NCI-H446 treated with DMSO at 0.1 percent for 48 hours (cell line): ENCODE measurements around the gene SNX18.

Source experiments
- DNase-seq: peaks from one replicate; lab custom pipeline; 2025; lab: John Stamatoyannopoulos, UW

Gene SNX18

DNA sequence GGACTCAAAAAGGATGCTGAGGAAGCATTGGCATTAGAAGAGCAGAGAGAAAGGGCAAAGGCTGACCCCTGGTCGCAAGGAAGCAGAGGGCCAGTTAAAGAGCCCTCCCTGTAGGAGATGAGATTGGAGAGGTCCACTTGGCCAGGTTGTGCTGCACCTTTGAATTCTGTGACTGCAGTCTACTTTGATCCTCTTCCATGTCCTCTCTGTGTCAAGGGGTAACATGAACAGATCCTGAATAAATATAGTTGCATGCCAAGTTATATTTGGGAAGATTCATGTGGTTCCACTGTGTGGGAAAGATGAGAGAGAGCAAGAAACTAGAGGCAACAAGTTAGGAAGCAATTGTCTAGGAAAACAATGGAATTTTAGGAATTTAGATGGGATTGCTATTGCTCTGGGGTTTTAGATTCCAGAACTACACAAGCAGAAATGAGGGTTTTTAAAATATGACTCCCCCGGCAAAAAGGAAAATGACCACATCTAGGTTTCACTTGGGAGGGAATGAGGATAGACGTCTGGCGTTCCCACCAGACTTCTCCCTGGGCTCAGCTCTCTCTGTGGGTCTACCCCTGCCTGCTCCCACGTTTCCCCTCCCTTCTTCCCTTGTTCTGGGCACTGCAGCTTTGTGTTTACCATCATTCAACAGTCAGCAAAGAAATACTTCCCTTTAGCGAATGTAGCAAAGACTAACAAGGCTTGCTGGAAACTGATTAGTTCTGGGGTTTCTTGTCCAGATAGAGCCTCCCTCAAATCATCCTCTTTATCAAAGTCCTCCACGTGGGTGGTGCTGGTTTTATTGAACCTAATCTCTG lies 63.6 kb downstream of the SNX18 start:
- no peak for DNase-seq

DNA sequence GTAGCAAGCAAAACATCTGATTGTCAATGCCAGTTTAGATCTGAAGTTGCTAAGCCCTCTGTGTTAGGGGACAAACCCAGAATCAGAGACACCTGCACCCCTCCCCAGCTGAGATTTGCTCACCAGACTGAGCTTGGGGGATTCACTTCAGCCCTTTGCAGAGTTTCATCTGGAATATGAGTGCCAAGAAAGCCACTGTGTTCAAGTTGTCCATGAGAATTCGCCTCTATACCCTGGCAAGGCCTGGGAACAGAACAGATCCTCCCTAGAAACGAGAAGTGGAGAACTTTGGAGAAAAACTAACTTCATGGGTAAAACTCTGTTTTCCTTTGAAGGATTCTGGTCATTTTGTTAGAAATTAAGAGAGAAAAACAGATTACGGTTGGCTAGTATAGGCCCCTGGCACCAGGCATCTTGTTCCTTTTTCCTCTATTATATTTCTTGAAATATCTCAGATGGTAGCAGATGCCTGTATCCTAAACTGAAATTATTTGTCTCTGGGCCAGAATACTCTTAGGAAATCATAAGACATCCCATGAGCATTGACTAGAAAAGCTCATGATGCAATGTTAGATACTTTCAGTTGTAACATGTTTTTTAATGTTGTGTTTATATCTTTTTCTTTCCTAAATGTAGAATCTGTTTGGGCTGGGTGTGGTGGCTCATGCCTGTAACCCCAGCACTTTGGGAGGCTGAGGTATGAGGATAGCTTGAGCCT lies 64.4 kb downstream of the SNX18 start:
- DNase-seq = no peak

DNA sequence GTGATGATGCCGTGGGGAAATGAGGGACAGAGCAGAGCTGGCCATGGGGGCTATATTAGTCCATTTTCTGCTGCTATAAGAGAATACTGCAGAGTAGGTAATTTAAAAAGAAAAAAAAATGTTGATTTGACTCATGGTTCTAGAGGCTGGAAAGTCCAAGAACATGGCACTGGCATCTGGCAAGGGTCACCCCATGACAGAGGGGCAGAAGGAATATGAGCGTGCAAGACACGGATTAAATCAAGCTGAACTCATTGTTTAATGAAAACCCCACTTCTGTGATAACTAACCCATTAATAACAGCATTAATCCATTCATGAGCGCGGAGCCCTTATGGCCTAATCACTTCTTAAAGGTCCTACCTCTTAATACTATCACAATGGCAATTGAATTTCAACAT lies 68.8 kb downstream of the SNX18 start:
- DNase-seq = no peak

GRCh38 chr5:54589786-54590185 lies 72.2 kb downstream of the SNX18 start:
- no peak for DNase-seq

DNA sequence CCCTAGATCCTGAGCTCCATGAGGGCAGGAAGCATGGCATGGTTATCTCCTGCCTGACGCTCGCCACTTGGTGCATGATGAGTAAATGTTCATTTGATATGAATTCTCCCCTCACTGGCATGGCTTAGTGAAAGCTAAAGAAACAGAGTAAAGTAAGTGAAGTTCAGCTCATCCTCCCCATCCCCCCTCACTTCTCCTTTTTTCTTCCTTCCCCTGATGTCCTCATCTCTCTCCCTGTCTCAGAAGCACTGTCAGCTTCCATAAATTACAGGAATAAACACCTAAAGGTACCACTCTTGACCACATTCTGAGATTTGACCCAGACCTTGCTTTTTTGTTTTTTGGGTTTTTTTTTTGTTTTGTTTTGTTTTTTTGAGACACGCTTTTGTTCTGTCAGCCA lies 73.3 kb downstream of the SNX18 start:
- DNase-seq = no peak

DNA sequence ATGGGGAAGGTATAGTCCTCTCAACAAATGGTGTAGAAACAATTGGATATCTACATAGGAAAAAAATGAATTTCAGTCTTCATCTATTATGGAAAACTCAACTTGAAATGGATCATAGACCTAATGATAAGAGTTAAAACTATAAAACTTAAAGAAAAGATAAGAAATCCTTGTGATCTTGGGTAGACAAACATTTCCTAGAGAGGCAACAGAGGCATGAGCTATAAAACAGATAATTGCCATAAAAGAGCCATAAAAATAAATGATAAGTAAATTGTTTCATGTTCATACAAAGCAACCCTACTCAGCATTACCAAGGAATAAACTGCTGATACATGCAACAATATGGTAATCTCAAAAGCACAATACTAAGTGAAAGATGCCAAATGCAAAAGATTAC lies 76.2 kb downstream of the SNX18 start:
- DNase-seq = no peak

- DNase-seq = no peak
These were observed 76.6 kb downstream of the SNX18 start for GRCh38 chr5:54594181-54594580.

GRCh38 chr5:54595721-54596120 lies 78.2 kb downstream of the SNX18 start:
- DNase-seq = no peak
